22Rv1 (cell line): Measurements from ENCODE around the gene RPL39L.

Experiments
- H3K27ac ChIP-seq: fragments of 450-650 bp; 2 replicates; pipeline ENCODE4 v1.5.1; 2017
- CTCF ChIP-seq: fragments of 450-650 bp; IDR thresholded peaks from 2 replicates; pipeline ENCODE4 v1.5.1; 2017; ENCODE audit warnings: mild to moderate bottlenecking
- ZFX ChIP-seq: fragments of 450-650 bp; IDR thresholded peaks from 2 replicates; pipeline ENCODE4 v1.6.1; 2017; ENCODE audit warnings: antibody characterized with exemption, borderline replicate concordance

RPL39L gene

GRCh38 chr3:187073581-187074098 lies 65.7 kb downstream of the RPL39L start:
- H3K27ac ChIP-seq, result no peak overlapping the region
- no peak for TF ChIP-seq CTCF
- TF ChIP-seq ZFX, result no peak

- no peak overlapping the region for H3K27ac ChIP-seq
- no peak for TF ChIP-seq CTCF
- no peak for TF ChIP-seq ZFX
These were observed 66.8 kb downstream of the RPL39L start for GRCh38 chr3:187072511-187072910.

- TF ChIP-seq ZFX (no peak), CTCF (no peak)
- no peak overlapping the region for H3K27ac ChIP-seq
These were observed 67.2 kb downstream of the RPL39L start for GRCh38 chr3:187072102-187072501.
